Measurements from ENCODE around the gene ZBED4. TPM values are rescaled to one million over a fixed set of nuclear protein-coding genes. Genes with fewer than 3 reads are reported as not detected.

Gene ZBED4
- total RNA-seq, 1 experiment from 2014 or later: 31.5 TPM

GRCh38 chr22:49927483-49928184 is 74.0 kb downstream of the ZBED4 start:
- no peak for DNase-seq (ENCODE audit: low spot score)
- BruUV-seq (replicated peaks): no TSS peak
- Histone ChIP-seq H3K4me1 (ENCODE audit: insufficient read depth, low read length, poor library complexity, severe bottlenecking) (peaks cover 11% of the 10 kb centered on the region), H3K9me3 (ENCODE audit: low read depth, low read length, poor library complexity, severe bottlenecking) (no peaks in the 10 kb centered on the region), H3K27me3 (replicated peaks; ENCODE audit: insufficient read depth, low read depth, low read length, poor library complexity) (no peaks in the 10 kb centered on the region), H3K4me3 (ENCODE audit: low read depth, low read length, poor library complexity, severe bottlenecking) (no peak overlapping the region), H3K27ac (ENCODE audit: low read depth, low read length, poor library complexity, severe bottlenecking) (no peak overlapping the region), H3K36me3 (ENCODE audit: insufficient read depth, low read length, poor library complexity, severe bottlenecking) (no peaks in the 10 kb centered on the region)
- ChIA-PET POLR2A (ENCODE audit: low non-redundant PET) (no interaction called here), CTCF (interaction anchor here (0.7 kb wide), 1 partner anchor 111 kb away, joined by 3 read pairs; no protein-coding TSS in a partner anchor)
- TF ChIP-seq CTCF (conservative IDR thresholded peaks at IDR 0.05; ENCODE audit: low read depth, low read length) (no peak), EZH2 (IDR thresholded peaks at IDR 0.05; ENCODE audit: borderline replicate concordance, low read depth, low read length, poor library complexity, severe bottlenecking) (no peak)
- intact Hi-C loops (cut with micrococcal nuclease; ENCODE audit: unreplicated experiment): loop anchor here (5.0 kb wide), 1 partner anchor 220 kb away; no protein-coding TSS in a partner anchor

- no peaks in the 10 kb centered on the region for H3K27me3 ChIP-seq (replicated peaks; ENCODE audit: insufficient read depth, low read depth, low read length, poor library complexity)
- H3K4me1 ChIP-seq (ENCODE audit: insufficient read depth, low read length, poor library complexity, severe bottlenecking): peaks cover 7% of the 10 kb centered on the region
- intact Hi-C loops (cut with micrococcal nuclease; ENCODE audit: unreplicated experiment): loop anchor here (5.0 kb wide), 1 partner anchor 219 kb away; no protein-coding TSS in a partner anchor
- DNase-seq (ENCODE audit: low spot score): no peak
- no peak overlapping the region for H3K4me3 ChIP-seq (ENCODE audit: low read depth, low read length, poor library complexity, severe bottlenecking)
- no peaks in the 10 kb centered on the region for H3K9me3 ChIP-seq (ENCODE audit: low read depth, low read length, poor library complexity, severe bottlenecking)
- CTCF ChIA-PET: no interaction called here
- no peaks in the 10 kb centered on the region for H3K36me3 ChIP-seq (ENCODE audit: insufficient read depth, low read length, poor library complexity, severe bottlenecking)
- no TSS peak for BruUV-seq (replicated peaks)
- POLR2A ChIA-PET (ENCODE audit: low non-redundant PET): no interaction called here
- TF ChIP-seq EZH2 (IDR thresholded peaks at IDR 0.05; ENCODE audit: borderline replicate concordance, low read depth, low read length, poor library complexity, severe bottlenecking) (no peak), CTCF (conservative IDR thresholded peaks at IDR 0.05; ENCODE audit: low read depth, low read length) (no peak)
- no peak overlapping the region for H3K27ac ChIP-seq (ENCODE audit: low read depth, low read length, poor library complexity, severe bottlenecking)
Measured at GRCh38 chr22:49928185-49928495, 74.5 kb downstream of the ZBED4 start.

GRCh38 chr22:49928555-49929210 is 75.0 kb downstream of the ZBED4 start:
- peak overlapping the region; percentile 31 for H3K4me3 ChIP-seq (ENCODE audit: low read depth, low read length, poor library complexity, severe bottlenecking)
- no peaks in the 10 kb centered on the region for H3K36me3 ChIP-seq (ENCODE audit: insufficient read depth, low read length, poor library complexity, severe bottlenecking)
- ChIA-PET CTCF (no interaction called here), POLR2A (ENCODE audit: low non-redundant PET) (no interaction called here)
- no TSS peak for BruUV-seq (replicated peaks)
- TF ChIP-seq EZH2 (IDR thresholded peaks at IDR 0.05; ENCODE audit: borderline replicate concordance, low read depth, low read length, poor library complexity, severe bottlenecking) (no peak), CTCF (conservative IDR thresholded peaks at IDR 0.05; ENCODE audit: low read depth, low read length) (no peak)
- H3K27me3 ChIP-seq (replicated peaks; ENCODE audit: insufficient read depth, low read depth, low read length, poor library complexity): no peaks in the 10 kb centered on the region
- DNase-seq (ENCODE audit: low spot score): no peak
- no peaks in the 10 kb centered on the region for H3K9me3 ChIP-seq (ENCODE audit: low read depth, low read length, poor library complexity, severe bottlenecking)
- intact Hi-C loops (cut with micrococcal nuclease; ENCODE audit: unreplicated experiment): loop anchor here (1.0 to 5.0 kb wide), 2 partner anchors 102 to 219 kb away; no protein-coding TSS in a partner anchor
- H3K4me1 ChIP-seq (ENCODE audit: insufficient read depth, low read length, poor library complexity, severe bottlenecking): peaks cover 2% of the 10 kb centered on the region
- no peak overlapping the region for H3K27ac ChIP-seq (ENCODE audit: low read depth, low read length, poor library complexity, severe bottlenecking)

Measured in A673 (cell line).